T-helper 2 cell treated with Interferon-gamma antibody and Interleukin-4, amounts not matched to agents 100 ng/mL and 5 ng/mL, for 36 hours (primary cell): ENCODE measurements around the gene ZSWIM1. TPM values are rescaled to one million over a fixed set of nuclear protein-coding genes. Genes with fewer than 3 reads are reported as not detected.
"Not testable (repeated sequence)": the region's sequence is repeated elsewhere in the genome, so short reads cannot be mapped to it uniquely, and the experiment has no call there.

Experiments
- intact Hi-C: fragments of 100-400 bp; cut with micrococcal nuclease; formaldehyde crosslinking; loops from one replicate; pipeline ENCODE4 v1.15.1; 2023
- total RNA-seq: library from RNA; stranded (reverse); gene quantifications from 2 replicates; pipeline ENCODE4 v1.2.3, GENCODE V29; 2022

The ZSWIM1 gene
- total RNA-seq, 1 donor from 2014 or later, result 9.8 TPM

GRCh38 chr20:45887346-45887715, 6.3 kb downstream of the ZSWIM1 start, which contains the start of gene SPATA25:
Gene SPATA25, minus strand, starts transcription at chr20:45887622. Its CDS starts 32 bp downstream, at chr20:45887590.
- intact Hi-C loops, result no loop called here

- intact Hi-C loops, result no loop called here
These were observed 7.7 kb downstream of the ZSWIM1 start for GRCh38 chr20:45888681-45889080.

- intact Hi-C loops, result loop anchor here (1.0 to 2.0 kb wide), 4 partner anchors 21 to 80 kb away; partner anchors contain the start of genes ACOT8, UBE2C and ZSWIM3
These were observed 9.3 kb downstream of the ZSWIM1 start for GRCh38 chr20:45890077-45890984.

- intact Hi-C loops, result loop anchor here (1.0 to 2.0 kb wide), 6 partner anchors 10 to 80 kb away; partner anchors contain the start of genes ACOT8, PCIF1, UBE2C and ZSWIM1
These were observed 10.3 kb downstream of the ZSWIM1 start, which contains the start of the genes CTSA and NEURL2 for GRCh38 chr20:45890985-45891983. Gene CTSA, plus strand, starts transcription at chr20:45891335. Its CDS starts 234 bp downstream, at chr20:45891569. Gene NEURL2, minus strand, starts transcription at chr20:45891208. Its CDS starts 217 bp downstream, at chr20:45890991.

GRCh38 chr20:45892049-45892825, 11.2 kb downstream of the ZSWIM1 start:
- intact Hi-C loops, result no loop called here

- intact Hi-C loops, result no loop called here
These were observed 11.9 kb downstream of the ZSWIM1 start for GRCh38 chr20:45892828-45893500.

- intact Hi-C loops, result no loop called here
These were observed 12.8 kb downstream of the ZSWIM1 start for GRCh38 chr20:45893831-45894230.

- intact Hi-C loops, result no loop called here
These were observed 13.8 kb downstream of the ZSWIM1 start for GRCh38 chr20:45894797-45895196.

GRCh38 chr20:45896641-45897161, 15.7 kb downstream of the ZSWIM1 start:
- intact Hi-C loops, result no loop called here

GRCh38 chr20:45897289-45897688, 16.3 kb downstream of the ZSWIM1 start:
- intact Hi-C loops, result no loop called here

GRCh38 chr20:45897692-45898091, 16.7 kb downstream of the ZSWIM1 start:
- intact Hi-C loops, result no loop called here

GRCh38 chr20:45898285-45898684, 17.3 kb downstream of the ZSWIM1 start:
- intact Hi-C loops, result no loop called here

GRCh38 chr20:45899046-45899835, 18.2 kb downstream of the ZSWIM1 start:
- intact Hi-C loops, result no loop called here

- intact Hi-C loops, result not testable (repeated sequence)
These were observed 20.3 kb downstream of the ZSWIM1 start for GRCh38 chr20:45901332-45901731.

GRCh38 chr20:45902199-45902701, 21.2 kb downstream of the ZSWIM1 start:
- intact Hi-C loops, result no loop called here

GRCh38 chr20:45904583-45905504, 23.8 kb downstream of the ZSWIM1 start:
- intact Hi-C loops, result no loop called here

- intact Hi-C loops, result no loop called here
These were observed 24.6 kb downstream of the ZSWIM1 start for GRCh38 chr20:45905505-45906079.
